Hematopoietic multipotent progenitor cell treated with erythropoietin and hydrocortisone succinate and interleukin-3 and kit ligand, for 17 days (in vitro differentiated cells): ENCODE measurements around the gene KLHL29.

Experiments used
- DNase-seq: peaks from one replicate; pipeline ENCODE4 v3.0.0-alpha.2; 2015; ENCODE audit warnings: low spot score

The KLHL29 gene

GRCh38 chr2:23494286-23494685, 109.3 kb downstream of the KLHL29 start:
- DNase-seq, result no peak

- DNase-seq, result no peak
Observed at GRCh38 chr2:23495661-23496114, 110.7 kb downstream of the KLHL29 start.

- DNase-seq, result no peak
Observed at GRCh38 chr2:23496456-23496855, 111.5 kb downstream of the KLHL29 start.

GRCh38 chr2:23497063-23497462, 112.1 kb downstream of the KLHL29 start:
- DNase-seq, result no peak

- DNase-seq, result no peak
Observed at GRCh38 chr2:23497536-23497935, 112.6 kb downstream of the KLHL29 start.

- no peak for DNase-seq
Observed at GRCh38 chr2:23498943-23499342, 114.0 kb downstream of the KLHL29 start.

GRCh38 chr2:23499439-23499838, 114.5 kb downstream of the KLHL29 start:
- no peak for DNase-seq

- DNase-seq, result no peak
Observed at GRCh38 chr2:23500836-23501235, 115.9 kb downstream of the KLHL29 start.

- no peak for DNase-seq
Observed at GRCh38 chr2:23502096-23502495, 117.1 kb downstream of the KLHL29 start.

- no peak for DNase-seq
Observed at GRCh38 chr2:23503097-23503496, 118.1 kb downstream of the KLHL29 start.

GRCh38 chr2:23503682-23504081, 118.7 kb downstream of the KLHL29 start:
- no peak for DNase-seq

- DNase-seq, result no peak
Observed at GRCh38 chr2:23504591-23504990, 119.6 kb downstream of the KLHL29 start.

- DNase-seq, result no peak
Observed at GRCh38 chr2:23505218-23505983, 120.4 kb downstream of the KLHL29 start.

- no peak for DNase-seq
Observed at GRCh38 chr2:23505984-23506380, 121.0 kb downstream of the KLHL29 start.

- DNase-seq, result no peak
Observed at GRCh38 chr2:23506531-23507266, 121.7 kb downstream of the KLHL29 start.

GRCh38 chr2:23507267-23508065, 122.5 kb downstream of the KLHL29 start:
- DNase-seq, result no peak

GRCh38 chr2:23508066-23508390, 123.0 kb downstream of the KLHL29 start:
- no peak for DNase-seq

GRCh38 chr2:23509103-23509502, 124.1 kb downstream of the KLHL29 start:
- DNase-seq, result no peak

GRCh38 chr2:23509596-23510292, 124.8 kb downstream of the KLHL29 start:
- no peak for DNase-seq

GRCh38 chr2:23510471-23510870, 125.5 kb downstream of the KLHL29 start:
- DNase-seq, result no peak

GRCh38 chr2:23512778-23513177, 127.8 kb downstream of the KLHL29 start:
- no peak for DNase-seq

- no peak for DNase-seq
Observed at GRCh38 chr2:23513245-23513871, 128.4 kb downstream of the KLHL29 start.
